OCI-LY3 (cell line): ENCODE results near the gene TMEM198.

Experiments used
- H2AFZ ChIP-seq: fragments of 200-600, 300-600 bp; shearing (Covaris generic); 2 replicates; pipeline ENCODE4 v1.6.0; 2014; ENCODE audit warnings: antibody characterized with exemption, low read depth, low read length
- H3K27ac ChIP-seq: fragments of 200-600, 300-600 bp; sonication (generic); 2 replicates; pipeline ENCODE4 v1.5.1; 2014; ENCODE audit warnings: mild to moderate bottlenecking, low read length, moderate library complexity, mixed read lengths
- H3K27me3 ChIP-seq: fragments of 200-600, 300-600 bp; sonication (generic); 2 replicates; pipeline ENCODE4 v1.6.1; 2014; ENCODE audit warnings: low read depth, low read length, mixed read lengths
- H3K36me3 ChIP-seq: fragments of 200-600, 300-600 bp; sonication (generic); replicated peaks from 2 replicates; pipeline ENCODE3; 2014; ENCODE audit warnings: low read depth, low read length, mixed read lengths
- H3K4me1 ChIP-seq: fragments of 300-600, 200-600 bp; sonication (generic); 2 replicates; pipeline ENCODE4 v1.6.1; 2014; ENCODE audit warnings: low read length, mixed read lengths
- H3K4me2 ChIP-seq: fragments of 200-600, 300-600 bp; sonication (generic); 2 replicates; pipeline ENCODE4 v1.6.1; 2014; ENCODE audit warnings: low read length, mixed read lengths
- H3K4me3 ChIP-seq: fragments of 300-600, 200-600 bp; sonication (generic); 2 replicates; pipeline ENCODE4 v1.5.1; 2014; ENCODE audit warnings: antibody characterized with exemption, mild to moderate bottlenecking, low read length, moderate library complexity
- H3K79me2 ChIP-seq: fragments of 300-600, 200-600 bp; shearing (Covaris generic); 2 replicates; pipeline ENCODE4 v1.6.1; 2014; ENCODE audit warnings: mild to moderate bottlenecking, low read length, mixed read lengths
- H3K9ac ChIP-seq: fragments of 300-600, 200-600 bp; shearing (Covaris generic); 2 replicates; pipeline ENCODE4 v1.6.0; 2014; ENCODE audit warnings: mild to moderate bottlenecking, low read length, moderate library complexity
- H3K9me3 ChIP-seq: fragments of 200-600, 300-600 bp; shearing (Covaris generic); 2 replicates; pipeline ENCODE4 v1.6.1; 2014; ENCODE audit warnings: low read length, mixed read lengths; ENCODE audit not compliant: insufficient read depth
- H4K20me1 ChIP-seq: fragments of 200-600, 300-600 bp; sonication (generic); 2 replicates; pipeline ENCODE4 v1.6.1; 2016; ENCODE audit warnings: low read length, mixed read lengths; ENCODE audit not compliant: insufficient read depth
- EZH2phosphoT487 ChIP-seq: fragments of 200-600 bp; shearing (Covaris generic); IDR thresholded peaks from 2 replicates; pipeline ENCODE4 v1.6.1; 2018; ENCODE audit warnings: antibody characterized with exemption, mixed run types, low read depth
- TF ChIP-seq, protein P1 (sequence below): fragments of 200-600, 300-600 bp; sonication (generic); IDR thresholded peaks from 2 replicates; pipeline ENCODE4 v1.5.1; 2014; ENCODE audit warnings: antibody characterized with exemption, low read length, low read depth

Gene TMEM198

GRCh38 chr2:219509780-219510511 lies 33.9 kb upstream of the TMEM198 start:
- H3K9ac ChIP-seq = no peak overlapping the region
- no peak overlapping the region for H2AFZ ChIP-seq
- TF ChIP-seq EZH2phosphoT487 = no peak
- TF ChIP-seq, protein P1, sequence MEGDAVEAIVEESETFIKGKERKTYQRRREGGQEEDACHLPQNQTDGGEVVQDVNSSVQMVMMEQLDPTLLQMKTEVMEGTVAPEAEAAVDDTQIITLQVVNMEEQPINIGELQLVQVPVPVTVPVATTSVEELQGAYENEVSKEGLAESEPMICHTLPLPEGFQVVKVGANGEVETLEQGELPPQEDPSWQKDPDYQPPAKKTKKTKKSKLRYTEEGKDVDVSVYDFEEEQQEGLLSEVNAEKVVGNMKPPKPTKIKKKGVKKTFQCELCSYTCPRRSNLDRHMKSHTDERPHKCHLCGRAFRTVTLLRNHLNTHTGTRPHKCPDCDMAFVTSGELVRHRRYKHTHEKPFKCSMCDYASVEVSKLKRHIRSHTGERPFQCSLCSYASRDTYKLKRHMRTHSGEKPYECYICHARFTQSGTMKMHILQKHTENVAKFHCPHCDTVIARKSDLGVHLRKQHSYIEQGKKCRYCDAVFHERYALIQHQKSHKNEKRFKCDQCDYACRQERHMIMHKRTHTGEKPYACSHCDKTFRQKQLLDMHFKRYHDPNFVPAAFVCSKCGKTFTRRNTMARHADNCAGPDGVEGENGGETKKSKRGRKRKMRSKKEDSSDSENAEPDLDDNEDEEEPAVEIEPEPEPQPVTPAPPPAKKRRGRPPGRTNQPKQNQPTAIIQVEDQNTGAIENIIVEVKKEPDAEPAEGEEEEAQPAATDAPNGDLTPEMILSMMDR = peak; percentile 45
- no peaks in the 10 kb centered on the region for H4K20me1 ChIP-seq
- H3K4me2 ChIP-seq = peak overlapping the region; percentile 52
- no peaks in the 10 kb centered on the region for H3K79me2 ChIP-seq
- H3K4me1 ChIP-seq = 0 out of 2 replicates have a peak, but pooled peaks cover 5% of the 10 kb centered on the region
- peaks cover 21% of the 10 kb centered on the region for H3K27me3 ChIP-seq
- H3K36me3 ChIP-seq = no peaks in the 10 kb centered on the region
- no peaks in the 10 kb centered on the region for H3K9me3 ChIP-seq
- H3K27ac ChIP-seq = no peak overlapping the region
- H3K4me3 ChIP-seq = peak overlapping the region; percentile 38; the same call in 1 of the 2 replicates

GRCh38 chr2:219510512-219511135 lies 33.2 kb upstream of the TMEM198 start:
- H3K36me3 ChIP-seq = no peaks in the 10 kb centered on the region
- H3K4me3 ChIP-seq = no peak overlapping the region
- no peak overlapping the region for H3K4me2 ChIP-seq
- no peak overlapping the region for H2AFZ ChIP-seq
- peaks cover 21% of the 10 kb centered on the region for H3K27me3 ChIP-seq
- no peak overlapping the region for H3K9ac ChIP-seq
- 0 out of 2 replicates have a peak, but pooled peaks cover 5% of the 10 kb centered on the region for H3K4me1 ChIP-seq
- no peak overlapping the region for H3K27ac ChIP-seq
- no peaks in the 10 kb centered on the region for H3K79me2 ChIP-seq
- H3K9me3 ChIP-seq = no peaks in the 10 kb centered on the region
- no peaks in the 10 kb centered on the region for H4K20me1 ChIP-seq
- TF ChIP-seq EZH2phosphoT487 = no peak
- TF ChIP-seq, protein P1 = no peak

DNA sequence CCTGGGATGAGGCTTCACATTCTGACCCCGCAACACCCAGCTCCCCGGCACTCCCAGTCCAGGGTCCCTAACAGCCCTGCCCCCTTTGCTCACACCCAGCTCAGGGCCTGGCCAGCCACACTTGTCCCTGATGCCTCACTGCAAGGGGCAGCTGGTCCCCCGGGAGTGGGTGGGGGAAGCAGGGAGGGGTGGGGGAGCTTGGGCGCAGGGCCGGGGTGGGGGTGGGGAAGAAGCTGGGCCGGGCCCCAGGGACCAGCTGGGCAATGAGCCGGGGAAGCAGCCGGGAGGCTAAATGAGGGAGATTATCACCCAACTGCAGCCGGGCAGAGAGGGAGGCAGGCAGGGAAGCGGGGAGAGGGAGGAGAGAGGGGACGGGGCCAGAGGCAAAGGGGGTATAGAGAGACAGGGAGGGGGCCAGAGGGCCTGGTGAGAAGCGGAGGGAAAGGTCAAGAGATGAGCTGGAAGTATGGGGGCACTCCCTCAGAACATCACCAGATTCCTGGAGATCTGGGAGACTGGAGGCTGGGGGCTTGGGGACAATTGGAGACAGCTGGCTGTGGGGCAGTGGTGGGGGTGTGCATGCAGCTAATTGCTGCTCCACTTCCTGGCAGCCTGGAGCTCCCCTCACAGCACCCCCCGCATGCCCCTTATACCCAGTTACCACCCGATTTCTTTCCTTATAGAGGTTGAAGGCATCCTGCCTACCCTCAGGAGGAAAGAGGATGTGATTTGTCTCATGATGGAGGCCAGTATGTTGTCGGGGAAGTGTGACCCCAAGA lies 32.1 kb upstream of the TMEM198 start:
- Histone ChIP-seq H3K27me3 (peaks cover 21% of the 10 kb centered on the region), H3K9ac (no peak overlapping the region), H3K27ac (no peak overlapping the region), H2AFZ (no peak overlapping the region), H3K4me3 (no peak overlapping the region), H3K4me2 (no peak overlapping the region), H3K79me2 (no peaks in the 10 kb centered on the region), H3K4me1 (0 out of 2 replicates have a peak, but pooled peaks cover 5% of the 10 kb centered on the region), H3K36me3 (no peaks in the 10 kb centered on the region), H4K20me1 (no peaks in the 10 kb centered on the region), H3K9me3 (no peaks in the 10 kb centered on the region)
- no peak for TF ChIP-seq EZH2phosphoT487
- TF ChIP-seq, protein P1 = no peak
